Bronchial epithelial cell (primary cell): ENCODE results near the gene L1CAM. TPM values are rescaled to one million over a fixed set of nuclear protein-coding genes. Genes with fewer than 3 reads are reported as not detected.

Source experiments
- DNase-seq: peaks from one replicate; pipeline ENCODE4 v3.0.0-alpha.2; 2010; ENCODE audit warnings: low read depth
- FAIRE-seq: peaks from 2 replicates; lab custom pipeline; 2011; peaks lifted over from hg19 to GRCh38; lab: Jason Lieb, UNC
- H3K27me3 ChIP-seq: 2 replicates; pipeline ENCODE4 v1.5.1; 2011; ENCODE audit warnings: low read length; ENCODE audit not compliant: control insufficient read depth, insufficient read depth
- H3K36me3 ChIP-seq: 2 replicates; pipeline ENCODE4 v1.5.1; 2011; ENCODE audit warnings: low read length; ENCODE audit not compliant: control insufficient read depth, insufficient read depth
- H3K4me3 ChIP-seq: 2 replicates; pipeline ENCODE4 v1.5.1; 2011; ENCODE audit warnings: mild to moderate bottlenecking, low read depth, low read length, control low read depth
- total RNA-seq: library from RNA; depleted of rRNA; stranded (reverse); fragments of >200 nt; gene quantifications from 2 replicates; pipeline ENCODE4 v1.2.1, GENCODE V29; 2014
- TF ChIP-seq, protein P1 (sequence below): IDR thresholded peaks from 2 replicates; pipeline ENCODE4 v1.5.1; 2011; ENCODE audit warnings: mild to moderate bottlenecking, moderate library complexity, low read length, control low read depth, inconsistent platforms; ENCODE audit not compliant: insufficient read depth, severe bottlenecking

L1CAM gene
- total RNA-seq, 1 donor from 2014 or later = 0.26 TPM

DNA sequence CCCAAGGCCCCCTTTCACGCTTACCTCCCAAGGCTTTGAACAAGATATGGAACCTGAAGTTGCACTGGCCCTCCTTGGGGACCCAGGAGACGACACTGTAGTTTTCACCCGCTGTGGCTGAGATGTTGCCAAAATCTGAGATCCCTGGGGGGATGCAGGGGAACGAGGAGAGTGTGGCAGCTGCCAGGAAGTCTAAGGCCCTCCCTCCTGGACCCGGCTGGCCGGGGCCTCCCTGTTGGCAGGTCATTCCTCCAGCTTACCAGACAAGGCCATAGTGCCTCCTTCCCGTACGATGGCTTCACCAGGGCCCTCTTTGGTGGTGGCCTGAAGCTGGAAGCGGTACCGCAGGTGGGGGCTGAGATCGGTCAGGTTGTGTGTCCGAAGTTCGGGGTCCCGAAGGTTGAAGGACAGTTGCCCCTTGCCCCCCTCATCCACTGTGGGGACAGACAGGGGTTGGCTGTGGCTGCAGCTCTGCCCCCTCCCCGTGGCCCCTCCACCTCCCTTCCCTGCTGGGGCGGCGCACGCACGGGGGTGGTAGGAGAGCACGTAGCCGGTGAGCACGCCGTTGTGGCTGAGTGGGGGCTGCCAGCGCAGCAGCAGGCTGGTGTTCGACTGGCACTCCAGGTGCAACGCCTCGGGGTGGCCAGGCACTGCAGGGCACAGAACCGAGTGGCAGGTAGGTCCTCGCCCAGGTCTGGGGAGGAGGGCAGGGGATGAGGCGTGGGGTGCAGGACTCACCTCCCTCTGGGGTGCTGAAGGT lies 21.2 kb downstream of the L1CAM start:
- TF ChIP-seq, protein P1, sequence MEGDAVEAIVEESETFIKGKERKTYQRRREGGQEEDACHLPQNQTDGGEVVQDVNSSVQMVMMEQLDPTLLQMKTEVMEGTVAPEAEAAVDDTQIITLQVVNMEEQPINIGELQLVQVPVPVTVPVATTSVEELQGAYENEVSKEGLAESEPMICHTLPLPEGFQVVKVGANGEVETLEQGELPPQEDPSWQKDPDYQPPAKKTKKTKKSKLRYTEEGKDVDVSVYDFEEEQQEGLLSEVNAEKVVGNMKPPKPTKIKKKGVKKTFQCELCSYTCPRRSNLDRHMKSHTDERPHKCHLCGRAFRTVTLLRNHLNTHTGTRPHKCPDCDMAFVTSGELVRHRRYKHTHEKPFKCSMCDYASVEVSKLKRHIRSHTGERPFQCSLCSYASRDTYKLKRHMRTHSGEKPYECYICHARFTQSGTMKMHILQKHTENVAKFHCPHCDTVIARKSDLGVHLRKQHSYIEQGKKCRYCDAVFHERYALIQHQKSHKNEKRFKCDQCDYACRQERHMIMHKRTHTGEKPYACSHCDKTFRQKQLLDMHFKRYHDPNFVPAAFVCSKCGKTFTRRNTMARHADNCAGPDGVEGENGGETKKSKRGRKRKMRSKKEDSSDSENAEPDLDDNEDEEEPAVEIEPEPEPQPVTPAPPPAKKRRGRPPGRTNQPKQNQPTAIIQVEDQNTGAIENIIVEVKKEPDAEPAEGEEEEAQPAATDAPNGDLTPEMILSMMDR = no peak

DNA sequence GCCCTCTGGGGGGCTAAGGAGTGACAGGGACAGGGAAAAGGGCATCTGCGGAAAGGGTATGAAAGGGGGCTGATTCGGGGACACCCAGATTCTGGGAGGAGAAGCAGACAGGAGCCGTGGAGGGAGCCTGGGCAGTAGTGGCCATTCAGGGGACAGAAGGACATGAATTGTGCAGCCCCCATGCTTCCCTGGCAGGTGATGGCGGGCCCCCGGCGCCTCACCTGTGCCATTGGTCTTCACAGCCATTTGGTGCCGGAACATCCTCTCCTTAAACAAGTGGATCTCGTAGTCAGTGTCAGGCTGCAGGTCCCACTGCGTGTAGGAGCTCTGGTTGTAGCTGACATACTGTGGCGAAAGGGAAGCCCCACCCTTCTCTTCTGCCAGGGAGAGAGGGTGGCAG lies 21.9 kb downstream of the L1CAM start:
- H3K4me3 ChIP-seq = no peak overlapping the region
- FAIRE-seq = no peak
- no peaks in the 10 kb centered on the region for H3K36me3 ChIP-seq
- DNase-seq = no peak
- H3K27me3 ChIP-seq = no peaks in the 10 kb centered on the region
- TF ChIP-seq, protein P1 = no peak

More for the DNA sequence above, 21.2 kb downstream of the L1CAM start:
- Histone ChIP-seq H3K36me3 (no peaks in the 10 kb centered on the region), H3K4me3 (no peak overlapping the region), H3K27me3 (no peaks in the 10 kb centered on the region)
- no peak for DNase-seq
- no peak for FAIRE-seq

DNA sequence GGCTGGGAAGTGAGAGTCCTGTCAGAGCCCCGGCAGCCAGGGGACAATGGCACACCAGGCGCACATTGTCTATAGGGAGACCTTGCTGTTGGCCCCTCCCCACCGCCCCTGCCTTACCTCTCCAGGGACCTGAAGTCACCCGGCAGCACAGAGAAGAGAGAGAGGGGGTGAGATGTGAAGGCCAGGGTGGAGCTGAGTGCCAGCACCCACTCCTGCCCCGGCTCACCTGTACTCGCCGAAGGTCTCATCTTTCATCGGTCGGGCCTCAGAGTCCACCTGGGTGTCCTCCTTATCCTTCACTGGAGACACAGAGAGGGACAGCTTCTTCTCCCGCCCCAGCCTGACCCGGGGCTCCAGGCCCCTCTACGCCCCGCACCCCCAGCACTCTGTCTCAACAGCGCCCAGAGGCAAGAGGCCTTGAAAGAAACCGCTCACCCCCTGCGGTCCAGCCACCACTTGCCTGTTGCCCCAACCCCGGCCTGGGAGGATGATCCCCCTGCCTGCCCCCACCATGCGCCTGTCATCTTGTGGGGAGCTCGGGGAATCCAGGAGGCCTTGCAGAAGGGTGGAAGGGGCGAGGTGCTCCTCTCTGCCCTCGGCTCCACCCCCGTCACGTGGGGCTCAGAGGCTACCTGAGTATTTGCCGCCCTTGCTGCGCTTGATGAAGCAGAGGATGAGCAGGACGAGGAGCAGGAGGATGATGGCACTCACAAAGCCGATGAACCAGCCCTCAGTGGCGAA lies 22.6 kb downstream of the L1CAM start:
- DNase-seq (no peak), FAIRE-seq (no peak)
- Histone ChIP-seq H3K27me3 (no peaks in the 10 kb centered on the region), H3K4me3 (no peak overlapping the region), H3K36me3 (no peaks in the 10 kb centered on the region)
- TF ChIP-seq, protein P1 = no peak

DNA sequence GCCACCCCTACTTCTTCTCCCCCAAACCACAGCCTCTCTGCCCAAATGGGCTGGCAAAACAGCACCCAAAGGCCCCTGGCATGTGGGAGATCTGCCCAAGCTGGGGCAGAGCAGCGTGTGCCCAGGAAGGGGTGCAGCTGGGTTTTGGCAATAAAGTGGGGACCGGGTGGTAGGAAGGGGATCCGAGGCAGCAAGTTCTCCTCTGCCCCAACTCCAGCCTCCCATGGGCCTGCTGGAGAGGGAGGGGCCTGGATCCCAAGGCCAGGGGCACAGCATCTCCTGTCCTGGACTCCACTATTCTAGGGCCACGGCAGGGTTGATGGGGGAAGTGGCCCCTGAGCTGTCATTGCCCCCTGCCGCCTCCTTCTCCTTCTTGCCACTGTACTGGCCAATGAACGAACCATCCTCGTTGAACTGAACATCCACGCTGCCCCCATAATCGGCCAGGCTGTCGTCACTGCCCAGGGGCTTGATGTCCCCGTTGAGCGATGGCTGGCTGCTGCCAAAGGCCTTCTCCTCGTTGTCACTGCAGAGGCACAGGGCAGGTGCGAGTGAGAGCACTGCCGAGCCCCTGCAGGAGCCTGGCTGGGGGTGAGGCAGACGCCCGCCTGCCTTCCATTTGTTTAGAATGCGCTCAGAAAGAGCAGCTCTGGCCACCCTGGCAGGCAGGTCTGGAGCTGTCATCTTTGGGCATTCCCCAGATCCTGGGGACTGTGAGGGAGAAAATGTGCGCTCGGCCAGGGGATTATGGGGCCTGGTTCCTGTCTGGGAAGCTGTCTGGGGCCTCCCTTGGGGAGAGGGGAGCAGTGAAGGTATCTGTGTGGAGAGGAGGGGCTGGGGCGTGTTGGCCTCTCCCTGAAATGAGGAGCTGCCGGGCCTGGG lies 23.4 kb downstream of the L1CAM start:
- H3K4me3 ChIP-seq = no peak overlapping the region
- H3K27me3 ChIP-seq = no peaks in the 10 kb centered on the region
- no peaks in the 10 kb centered on the region for H3K36me3 ChIP-seq
- DNase-seq (no peak), FAIRE-seq (no peak)
- TF ChIP-seq, protein P1 = no peak

DNA sequence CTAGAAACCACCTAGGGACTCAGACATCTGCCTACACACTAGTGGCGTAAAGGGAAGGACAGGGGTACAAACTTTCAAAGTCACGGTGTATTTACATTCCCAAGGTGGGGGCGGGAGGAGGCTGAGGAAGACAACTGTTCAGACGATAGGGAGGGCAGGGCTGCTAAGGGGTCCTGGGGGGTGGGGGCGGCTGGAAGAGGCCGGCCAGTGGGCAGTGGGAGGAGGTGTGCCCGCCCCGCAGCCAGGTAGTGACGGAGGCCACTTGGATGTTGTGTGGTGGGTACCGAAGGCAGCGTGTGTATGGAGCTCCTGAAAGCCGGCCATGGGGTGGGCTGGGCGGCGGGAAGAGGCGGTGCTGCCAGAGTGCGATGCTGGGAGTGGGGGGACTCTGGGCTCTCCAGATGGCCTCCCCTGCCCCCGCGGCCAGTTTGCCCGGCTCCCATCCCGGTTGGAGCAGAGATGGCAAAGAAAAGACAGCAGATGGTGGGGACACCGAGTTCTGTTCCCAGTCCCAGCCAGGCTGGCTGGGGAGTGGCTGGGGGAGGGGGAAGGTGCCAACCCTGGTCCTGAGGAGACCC lies 24.2 kb downstream of the L1CAM start:
- Histone ChIP-seq H3K36me3 (no peaks in the 10 kb centered on the region), H3K27me3 (no peaks in the 10 kb centered on the region), H3K4me3 (no peak overlapping the region)
- no peak for DNase-seq
- no peak for FAIRE-seq
- TF ChIP-seq, protein P1 = no peak
